Muscle layer of duodenum (tissue), 2 donors: ENCODE data around the gene KLHL2.
"Not testable (repeated sequence)": the region's sequence is repeated elsewhere in the genome, so short reads cannot be mapped to it uniquely, and the experiment has no call there.

Experiments used
- H3K27ac ChIP-seq: one replicate; pipeline ENCODE4 v1.7.0; 2013; ENCODE audit warnings: mild to moderate bottlenecking, low read length
- H3K27me3 ChIP-seq: one replicate; pipeline ENCODE4 v1.7.0; 2013; ENCODE audit warnings: low read depth, mild to moderate bottlenecking, control low read depth, low read length
- H3K36me3 ChIP-seq, 2 donors: one replicate each; pipeline ENCODE4 v1.7.0; 2013; ENCODE audit warnings: low read length in 2 of 2, control low read depth in 1 of 2, mild to moderate bottlenecking in 1 of 2; ENCODE audit not compliant: insufficient read depth in 2 of 2, control insufficient read depth in 1 of 2
- H3K4me1 ChIP-seq, 2 donors: one replicate each; pipeline ENCODE4 v1.7.0; 2013; ENCODE audit warnings: low read length in 2 of 2, mild to moderate bottlenecking in 2 of 2, control low read depth in 1 of 2, moderate library complexity in 1 of 2; ENCODE audit not compliant: insufficient read depth in 2 of 2, control insufficient read depth in 1 of 2
- H3K4me3 ChIP-seq, 2 donors: one replicate each; pipeline ENCODE4 v1.7.0; 2013; ENCODE audit warnings: low read length in 2 of 2, low read depth in 1 of 2, mild to moderate bottlenecking in 1 of 2
- H3K9me3 ChIP-seq, 2 donors: one replicate each; pipeline ENCODE4 v1.7.0; 2013; ENCODE audit warnings: low read length in 2 of 2, control low read depth in 1 of 2, mild to moderate bottlenecking in 1 of 2; ENCODE audit not compliant: control insufficient read depth in 1 of 2
- donor health status: healthy.

KLHL2 gene

GRCh38 chr4:165215761-165216487 lies 8.6 kb downstream of the KLHL2 start:
- not testable (repeated sequence) for H3K4me3 ChIP-seq, H3K27ac ChIP-seq, H3K9me3 ChIP-seq, H3K27me3 ChIP-seq, H3K36me3 ChIP-seq, H3K4me1 ChIP-seq

GRCh38 chr4:165217325-165217724 lies 10.0 kb downstream of the KLHL2 start:
- Histone ChIP-seq H3K9me3 (no peaks in the 10 kb centered on the region), H3K27ac (no peak overlapping the region), H3K27me3 (no peaks in the 10 kb centered on the region), H3K4me1 (peaks cover 0 to 9% of the 10 kb centered on the region in 2 donors), H3K4me3 (no peak overlapping the region), H3K36me3 (no peaks in the 10 kb centered on the region)

- H3K36me3 ChIP-seq, H3K4me3 ChIP-seq, H3K27ac ChIP-seq, H3K9me3 ChIP-seq, H3K4me1 ChIP-seq, H3K27me3 ChIP-seq: not testable (repeated sequence)
Observed at GRCh38 chr4:165221306-165221705, 13.9 kb downstream of the KLHL2 start.

GRCh38 chr4:165221993-165222650 lies 14.8 kb downstream of the KLHL2 start:
- peak overlapping the region; percentile 56 for H3K27ac ChIP-seq

GRCh38 chr4:165222651-165222994 lies 15.3 kb downstream of the KLHL2 start:
- Histone ChIP-seq H3K4me3 (no peak overlapping the region), H3K27ac (peak overlapping the region; percentile 56), H3K9me3 (no peaks in the 10 kb centered on the region), H3K4me1 (no peaks in the 10 kb centered on the region), H3K36me3 (no peaks in the 10 kb centered on the region), H3K27me3 (no peaks in the 10 kb centered on the region)

More at GRCh38 chr4:165221993-165222650, 14.8 kb downstream of the KLHL2 start:
- H3K9me3 ChIP-seq, H3K4me1 ChIP-seq, H3K27me3 ChIP-seq, H3K4me3 ChIP-seq, H3K36me3 ChIP-seq: not testable (repeated sequence)

- H3K4me1 ChIP-seq, H3K9me3 ChIP-seq, H3K27ac ChIP-seq, H3K4me3 ChIP-seq, H3K27me3 ChIP-seq, H3K36me3 ChIP-seq: not testable (repeated sequence)
Observed at GRCh38 chr4:165227401-165227800, 20.0 kb downstream of the KLHL2 start.

- H3K9me3 ChIP-seq, H3K4me1 ChIP-seq, H3K27me3 ChIP-seq, H3K27ac ChIP-seq, H3K4me3 ChIP-seq, H3K36me3 ChIP-seq: not testable (repeated sequence)
Observed at GRCh38 chr4:165229490-165230200, 22.3 kb downstream of the KLHL2 start.

- not testable (repeated sequence) for H3K4me3 ChIP-seq, H3K27ac ChIP-seq, H3K9me3 ChIP-seq, H3K4me1 ChIP-seq, H3K36me3 ChIP-seq, H3K27me3 ChIP-seq
Observed at GRCh38 chr4:165232623-165233433, 25.5 kb downstream of the KLHL2 start.

GRCh38 chr4:165234766-165235165 lies 27.4 kb downstream of the KLHL2 start:
- Histone ChIP-seq H3K27ac (no peak overlapping the region), H3K27me3 (no peaks in the 10 kb centered on the region), H3K4me3 (no peak overlapping the region), H3K4me1 (no peaks in the 10 kb centered on the region), H3K9me3 (no peaks in the 10 kb centered on the region), H3K36me3 (no peaks in the 10 kb centered on the region)

- H3K4me1 ChIP-seq, H3K9me3 ChIP-seq, H3K27me3 ChIP-seq, H3K27ac ChIP-seq, H3K4me3 ChIP-seq, H3K36me3 ChIP-seq: not testable (repeated sequence)
Observed at GRCh38 chr4:165236852-165237251, 29.5 kb downstream of the KLHL2 start.

GRCh38 chr4:165238041-165238640 lies 30.8 kb downstream of the KLHL2 start:
- H3K9me3 ChIP-seq, H3K4me1 ChIP-seq, H3K36me3 ChIP-seq, H3K27ac ChIP-seq, H3K27me3 ChIP-seq, H3K4me3 ChIP-seq: not testable (repeated sequence)
